H1 (cell line): ENCODE measurements around the gene PDGFD. TPM values are rescaled to one million over a fixed set of nuclear protein-coding genes. Genes with fewer than 3 reads are reported as not detected.

ENCODE experiments used
- CTCF ChIA-PET: fragments of 300-600 bp; sonication (Branson Sonifier 250); formaldehyde crosslinking; loops from one replicate; lab custom pipeline; 2021; ENCODE audit not compliant: partially characterized antibody; lab: Charles Lee
- POLR2A ChIA-PET: fragments of 300-600 bp; sonication (Branson Sonifier 250); formaldehyde crosslinking; loops from one replicate; lab custom pipeline; 2021; ENCODE audit warnings: inconsistent platforms; ENCODE audit not compliant: partially characterized antibody; lab: Charles Lee
- DNase-seq, 2 experiments: peaks; one replicate each; pipeline versions ENCODE4 v3.0.0 to v3.0.0-alpha.2; 2010 to 2022; ENCODE audit warnings: low spot score in 2 of 2, low read depth in 1 of 2, mixed read lengths in 1 of 2
- FAIRE-seq: peaks from 2 replicates; lab custom pipeline; 2011; peaks lifted over from hg19 to GRCh38; lab: Jason Lieb, UNC
- H2AFZ ChIP-seq: 2 replicates; pipeline ENCODE4 v1.8.1; 2012; ENCODE audit warnings: low read length, inconsistent platforms
- H2AK5ac ChIP-seq: 2 replicates; pipeline ENCODE4 v1.6.1; 2013; ENCODE audit warnings: low read depth, low read length
- H2BK120ac ChIP-seq: replicated peaks from 2 replicates; pipeline ENCODE3; 2013; ENCODE audit warnings: low read depth, low read length, inconsistent platforms
- H2BK12ac ChIP-seq: 2 replicates; pipeline ENCODE4 v1.6.1; 2013; ENCODE audit warnings: low read depth, low read length
- H2BK15ac ChIP-seq: 2 replicates; pipeline ENCODE4 v1.6.1; 2013; ENCODE audit warnings: low read length
- H2BK20ac ChIP-seq: 2 replicates; pipeline ENCODE4 v1.6.1; 2013; ENCODE audit warnings: low read length
- H2BK5ac ChIP-seq: 2 replicates; pipeline ENCODE4 v1.6.1; 2013; ENCODE audit warnings: low read depth, low read length
- H3K14ac ChIP-seq: 2 replicates; pipeline ENCODE4 v1.6.1; 2013; ENCODE audit warnings: inconsistent platforms; ENCODE audit not compliant: insufficient read length
- H3K18ac ChIP-seq: 2 replicates; pipeline ENCODE4 v1.6.1; 2013; ENCODE audit warnings: low read length; ENCODE audit errors: extremely low read depth
- H3K23ac ChIP-seq: 2 replicates; pipeline ENCODE4 v1.6.1; 2013; ENCODE audit warnings: inconsistent platforms; ENCODE audit not compliant: insufficient read length
- H3K23me2 ChIP-seq: 2 replicates; pipeline ENCODE4 v1.6.1; 2013; ENCODE audit warnings: low read depth, low read length
- H3K27ac ChIP-seq: 2 replicates; pipeline ENCODE4 v1.6.1; 2011; ENCODE audit warnings: low read depth, low read length, inconsistent platforms
- H3K27me3 ChIP-seq, 4 experiments: replicated peaks in 1 of 4; 1 replicate in 1 of 4; 2 replicates in 3 of 4; pipeline versions ENCODE4 v1.6.1 to v1.8.1; 2011 to 2013; ENCODE audit warnings: low read length in 3 of 4, mild to moderate bottlenecking in 3 of 4, inconsistent platforms in 2 of 4, mixed read lengths in 2 of 4, moderate library complexity in 1 of 4; ENCODE audit not compliant: control insufficient read depth in 3 of 4, insufficient read depth in 3 of 4; ENCODE audit errors: extremely low read depth in 1 of 4
- H3K36me3 ChIP-seq, 4 experiments: 2 replicates each; pipeline versions ENCODE4 v1.6.1 to v1.8.1; 2011 to 2013; ENCODE audit warnings: mild to moderate bottlenecking in 4 of 4, low read length in 3 of 4, moderate library complexity in 2 of 4, control low read depth in 1 of 4, inconsistent platforms in 1 of 4; ENCODE audit not compliant: insufficient read depth in 4 of 4, control insufficient read depth in 2 of 4
- H3K4ac ChIP-seq: replicated peaks from 2 replicates; pipeline ENCODE3; 2013; ENCODE audit warnings: low read length, low read depth, mixed read lengths, inconsistent platforms; ENCODE audit not compliant: insufficient read length
- H3K4me1 ChIP-seq, 4 experiments: replicated peaks in 1 of 4; 1 replicate in 1 of 4; 2 replicates in 3 of 4; pipeline versions ENCODE4 v1.6.1 to v1.8.1; 2011 to 2013; ENCODE audit warnings: low read length in 3 of 4, inconsistent platforms in 2 of 4, mixed read lengths in 1 of 4; ENCODE audit not compliant: insufficient read depth in 4 of 4, control insufficient read depth in 3 of 4
- H3K4me2 ChIP-seq, 2 experiments: 2 replicates each; pipeline versions ENCODE4 v1.6.1 to v1.8.1; 2011 to 2013; ENCODE audit warnings: low read depth in 2 of 2, low read length in 2 of 2, control low read depth in 1 of 2, inconsistent platforms in 1 of 2, mild to moderate bottlenecking in 1 of 2; ENCODE audit not compliant: insufficient read depth in 1 of 2
- H3K4me3 ChIP-seq, 4 experiments: fragments of 200-600, 300-600 bp in 1 of 4; sonication (generic), shearing (Covaris generic), sonication (Bioruptor Twin) in 1 of 4; 2 replicates each; pipeline versions ENCODE4 v1.5.1 to v1.8.1; 2011 to 2016; ENCODE audit warnings: low read length in 4 of 4, low read depth in 3 of 4, control low read depth in 2 of 4, inconsistent platforms in 2 of 4, mild to moderate bottlenecking in 2 of 4, mixed read lengths in 1 of 4, moderate library complexity in 1 of 4; ENCODE audit not compliant: insufficient read depth in 2 of 4; ENCODE audit errors: extremely low read depth in 1 of 4
- H3K56ac ChIP-seq: replicated peaks from 2 replicates; pipeline ENCODE3; 2013; ENCODE audit warnings: low read depth, mild to moderate bottlenecking, mixed read lengths, low read length, inconsistent platforms; ENCODE audit not compliant: insufficient read length
- H3K79me1 ChIP-seq: 2 replicates; pipeline ENCODE4 v1.6.1; 2013; ENCODE audit warnings: low read depth, low read length, control low read depth
- H3K79me2 ChIP-seq, 2 experiments: 2 replicates each; pipeline versions ENCODE4 v1.6.1 to v1.8.1; 2012 to 2013; ENCODE audit warnings: low read length in 2 of 2, mild to moderate bottlenecking in 2 of 2, inconsistent platforms in 1 of 2; ENCODE audit not compliant: insufficient read depth in 2 of 2, control insufficient read depth in 1 of 2
- H3K9ac ChIP-seq, 4 experiments: replicated peaks in 1 of 4; 1 replicate in 1 of 4; 2 replicates in 3 of 4; pipeline versions ENCODE4 v1.6.1 to v1.8.1; 2011 to 2013; ENCODE audit warnings: low read depth in 3 of 4, low read length in 3 of 4, control low read depth in 2 of 4, mild to moderate bottlenecking in 2 of 4, moderate library complexity in 2 of 4, inconsistent platforms in 1 of 4; ENCODE audit errors: extremely low read depth in 1 of 4
- H3K9me3 ChIP-seq, 2 experiments: 2 replicates each; pipeline versions ENCODE4 v1.6.1 to v1.8.1; 2012 to 2013; ENCODE audit warnings: mild to moderate bottlenecking in 2 of 2, moderate library complexity in 2 of 2, control low read depth in 1 of 2, inconsistent platforms in 1 of 2, low read depth in 1 of 2, low read length in 1 of 2, mixed read lengths in 1 of 2; ENCODE audit not compliant: insufficient read depth in 2 of 2
- H4K20me1 ChIP-seq, 2 experiments: replicated peaks in 1 of 2; 2 replicates each; pipeline versions ENCODE3 to v1.8.1; 2011 to 2013; ENCODE audit warnings: inconsistent platforms in 2 of 2, low read length in 2 of 2, mild to moderate bottlenecking in 1 of 2; ENCODE audit not compliant: insufficient read depth in 2 of 2, control insufficient read depth in 1 of 2
- H4K5ac ChIP-seq: 2 replicates; pipeline ENCODE4 v1.6.1; 2013; ENCODE audit warnings: low read length, low read depth, mixed read lengths, inconsistent platforms; ENCODE audit not compliant: insufficient read length
- H4K8ac ChIP-seq: 2 replicates; pipeline ENCODE4 v1.8.0; 2013; ENCODE audit warnings: mild to moderate bottlenecking, moderate library complexity, low read length, inconsistent platforms; ENCODE audit not compliant: insufficient read depth; ENCODE audit errors: extremely low read depth
- H4K91ac ChIP-seq: replicated peaks from 2 replicates; pipeline ENCODE3; 2013; ENCODE audit warnings: low read length, mixed read lengths, inconsistent platforms; ENCODE audit not compliant: insufficient read length
- CEBPB ChIP-seq: IDR thresholded peaks from 2 replicates; pipeline ENCODE4 v1.6.1; 2012; ENCODE audit warnings: low read depth, low read length
- EP300 ChIP-seq, 2 experiments: IDR thresholded peaks; 1 replicate in 1 of 2; 2 replicates in 1 of 2; pipeline ENCODE4 v1.6.1; 2011 to 2012; ENCODE audit warnings: low read depth in 2 of 2, low read length in 2 of 2, mild to moderate bottlenecking in 2 of 2, borderline replicate concordance in 1 of 2, inconsistent platforms in 1 of 2, moderate library complexity in 1 of 2
- EZH2 ChIP-seq: fragments of 200-600 bp; sonication (generic); IDR thresholded peaks from 2 replicates; pipeline ENCODE4 v1.7.1; 2012; ENCODE audit warnings: low read depth, mild to moderate bottlenecking, moderate library complexity, low read length, inconsistent platforms; ENCODE audit not compliant: severe bottlenecking
- HDAC6 ChIP-seq: IDR thresholded peaks from one replicate; pipeline ENCODE4 v1.7.1; 2012; ENCODE audit warnings: low read depth, mild to moderate bottlenecking, inconsistent platforms, low read length, moderate library complexity
- SP1 ChIP-seq: IDR thresholded peaks from 2 replicates; pipeline ENCODE4 v1.6.1; 2011; ENCODE audit warnings: low read depth, low read length
- SRF ChIP-seq: IDR thresholded peaks from 2 replicates; pipeline ENCODE4 v1.6.1; 2011; ENCODE audit warnings: mild to moderate bottlenecking, low read depth, low read length, moderate library complexity
- TAF7 ChIP-seq: optimal IDR thresholded peaks from 2 replicates; pipeline ENCODE3; 2011; ENCODE audit warnings: low read depth, mild to moderate bottlenecking, inconsistent platforms, low read length, moderate library complexity, borderline replicate concordance
- TBP ChIP-seq: IDR thresholded peaks from 2 replicates; pipeline ENCODE4 v1.6.1; 2011; ENCODE audit warnings: low read depth, low read length, improper control_type of control experiment
- TEAD4 ChIP-seq: IDR thresholded peaks from 2 replicates; pipeline ENCODE4 v1.6.1; 2012; ENCODE audit warnings: low read depth, low read length, inconsistent platforms, mixed read lengths
- ZNF274 ChIP-seq: IDR thresholded peaks from 2 replicates; pipeline ENCODE4 v1.7.0; 2012; ENCODE audit warnings: low read length, borderline replicate concordance; ENCODE audit errors: extremely low read depth
- WGBS, 2 experiments: shearing (Covaris generic) in 1 of 2; methylation state at CpG; one replicate each; pipeline versions ENCODE4 v1.1.6 to v1.1.7; 2013 to 2015; ENCODE audit warnings: low lambda C conversion rate in 2 of 2, mixed read lengths in 2 of 2, inconsistent platforms in 1 of 2, low coverage in 1 of 2, missing lambda C conversion rate in 1 of 2; ENCODE audit not compliant: insufficient replicate concordance in 2 of 2, insufficient coverage in 1 of 2, insufficient read length in 1 of 2; ENCODE audit errors: extremely low coverage in 1 of 2, missing lambda C conversion rate in 1 of 2; 5-methylcytosine and 5-hydroxymethylcytosine counted together
- polyA plus RNA-seq, 7 experiments: library from polyadenylated mRNA; depleted of rRNA in 3 of 7; stranded (reverse) in 5 of 7; unstranded in 2 of 7; fragments of >200 nt in 5 of 7; fragments of 200-250 nt in 2 of 7; gene quantifications; 1 replicate in 5 of 7; 2 replicates in 1 of 7; 4 replicates in 1 of 7; pipeline versions ENCODE4 v1.2.1 to v1.2.3, GENCODE V29; 2011 to 2013; ENCODE audit warnings: missing spikeins in 2 of 7, mixed read lengths in 2 of 7
- total RNA-seq: library from RNA; stranded (reverse); fragmentation: NEBNext Ultra II Directional; extraction: Animal tissue kit (Norgen Biotek cat#: 25700); gene quantifications from 2 replicates; pipeline ENCODE4 v1.2.1, GENCODE V29; 2021
- TF ChIP-seq, protein P1 (sequence below), 3 experiments: IDR thresholded peaks; 1 replicate in 2 of 3; 2 replicates in 1 of 3; pipeline versions ENCODE4 v1.5.1 to v1.6.1; 2011; ENCODE audit warnings: low read length in 3 of 3, mild to moderate bottlenecking in 3 of 3, inconsistent platforms in 2 of 3, low read depth in 1 of 3, moderate library complexity in 1 of 3; ENCODE audit not compliant: insufficient read depth in 1 of 3; ENCODE audit errors: control extremely low read depth in 1 of 3

PDGFD gene
- total and polyA plus RNA-seq, 2 of the 8 experiments (the other 6 are each of a cell fraction or from before 2014, with no cell fraction given): 1.1 to 3.9 TPM

DNA sequence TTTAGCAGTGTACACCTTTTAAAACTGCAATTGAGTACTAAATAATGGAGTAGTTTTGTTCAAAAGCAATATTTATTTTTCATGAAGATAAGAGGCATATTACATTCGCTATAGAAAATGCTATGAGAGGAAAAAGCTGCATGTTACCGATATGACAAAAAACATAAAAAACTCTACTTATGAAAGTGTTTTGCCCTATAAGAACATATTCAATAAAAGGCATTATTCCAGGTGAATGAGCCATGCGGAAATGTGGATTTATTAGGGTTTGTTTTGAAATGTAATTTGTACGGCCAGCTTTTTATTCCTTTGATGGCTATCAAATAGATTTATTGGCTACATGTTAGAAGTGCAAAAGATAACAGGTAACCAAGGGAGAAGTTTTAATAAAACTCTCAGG lies 256.8 kb downstream of the PDGFD start:
- Histone ChIP-seq H3K27me3 (no peaks in the 10 kb centered on the region), H4K8ac (no peak overlapping the region), H3K4ac (no peak overlapping the region), H3K14ac (no peak overlapping the region), H3K23ac (no peak overlapping the region), H3K9ac (no peak overlapping the region), H3K4me3 (no peak overlapping the region), H3K9me3 (no peaks in the 10 kb centered on the region), H2BK120ac (no peak overlapping the region), H2AK5ac (no peak overlapping the region), H3K4me1 (no peaks in the 10 kb centered on the region), H4K5ac (no peak overlapping the region), H3K23me2 (no peaks in the 10 kb centered on the region), H3K36me3 (no peaks in the 10 kb centered on the region), H2BK12ac (no peak overlapping the region), H2BK5ac (no peak overlapping the region), H3K18ac (no peak overlapping the region), H3K79me2 (no peaks in the 10 kb centered on the region), H4K20me1 (no peaks in the 10 kb centered on the region), H3K79me1 (no peaks in the 10 kb centered on the region), H2BK20ac (no peak overlapping the region), H4K91ac (no peak overlapping the region), H3K56ac (no peak overlapping the region), H3K4me2 (no peak overlapping the region), H2AFZ (no peak overlapping the region), H2BK15ac (no peak overlapping the region), H3K27ac (no peak overlapping the region)
- DNase-seq (no peak), FAIRE-seq (no peak)
- ChIA-PET POLR2A (no interaction called here), CTCF (interaction anchor here (0.6 to 0.7 kb wide), 2 partner anchors 14 to 137 kb away, joined by 3 read pairs; no protein-coding TSS in a partner anchor)
- WGBS, 2 experiments: 94% methylated on average over 4 of the region's 4 CpGs; no CpG with 5 or more reads in 1 of the 2 experiments
- TF ChIP-seq TEAD4 (no peak), SP1 (no peak), CEBPB (no peak), HDAC6 (no peak), SRF (no peak), TBP (no peak), ZNF274 (no peak), TAF7 (no peak), EZH2 (no peak), EP300 (IDR thresholded peaks at IDR 0.05; ENCODE audit: borderline replicate concordance in 1 of 2, low read depth in 2 of 2, low read length in 2 of 2) (no peak)
- TF ChIP-seq, protein P1, sequence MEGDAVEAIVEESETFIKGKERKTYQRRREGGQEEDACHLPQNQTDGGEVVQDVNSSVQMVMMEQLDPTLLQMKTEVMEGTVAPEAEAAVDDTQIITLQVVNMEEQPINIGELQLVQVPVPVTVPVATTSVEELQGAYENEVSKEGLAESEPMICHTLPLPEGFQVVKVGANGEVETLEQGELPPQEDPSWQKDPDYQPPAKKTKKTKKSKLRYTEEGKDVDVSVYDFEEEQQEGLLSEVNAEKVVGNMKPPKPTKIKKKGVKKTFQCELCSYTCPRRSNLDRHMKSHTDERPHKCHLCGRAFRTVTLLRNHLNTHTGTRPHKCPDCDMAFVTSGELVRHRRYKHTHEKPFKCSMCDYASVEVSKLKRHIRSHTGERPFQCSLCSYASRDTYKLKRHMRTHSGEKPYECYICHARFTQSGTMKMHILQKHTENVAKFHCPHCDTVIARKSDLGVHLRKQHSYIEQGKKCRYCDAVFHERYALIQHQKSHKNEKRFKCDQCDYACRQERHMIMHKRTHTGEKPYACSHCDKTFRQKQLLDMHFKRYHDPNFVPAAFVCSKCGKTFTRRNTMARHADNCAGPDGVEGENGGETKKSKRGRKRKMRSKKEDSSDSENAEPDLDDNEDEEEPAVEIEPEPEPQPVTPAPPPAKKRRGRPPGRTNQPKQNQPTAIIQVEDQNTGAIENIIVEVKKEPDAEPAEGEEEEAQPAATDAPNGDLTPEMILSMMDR (IDR thresholded peaks at IDR 0.05; ENCODE audit: control extremely low read depth in 1 of 3, insufficient read depth in 1 of 3, low read depth in 1 of 3, low read length in 3 of 3): no peak
